Smooth muscle cell (in vitro differentiated cells): ENCODE data around the gene FCHSD2. TPM values are rescaled to one million over a fixed set of nuclear protein-coding genes. Genes with fewer than 3 reads are reported as not detected.

Source experiments
- DNase-seq: peaks from one replicate; lab custom pipeline; 2025; ENCODE audit not compliant: unreplicated experiment; lab: John Stamatoyannopoulos, UW
- H2AFZ ChIP-seq: fragments of 200-600 bp; sonication (generic); 2 replicates; pipeline ENCODE4 v1.6.0; 2016; ENCODE audit warnings: antibody characterized with exemption, low read depth, mild to moderate bottlenecking
- H3F3A ChIP-seq: fragments of 200-600 bp; sonication (generic); 2 replicates; pipeline ENCODE4 v1.6.0; 2017; ENCODE audit warnings: antibody characterized with exemption, low read depth
- H3K27ac ChIP-seq: fragments of 200-600 bp; sonication (generic); 2 replicates; pipeline ENCODE4 v1.5.1; 2016; ENCODE audit warnings: low read depth, mild to moderate bottlenecking
- H3K27me3 ChIP-seq: fragments of 200-600 bp; sonication (generic); 2 replicates; pipeline ENCODE4 v1.6.1; 2016; ENCODE audit warnings: low read depth, mild to moderate bottlenecking
- H3K36me3 ChIP-seq: fragments of 200-600 bp; sonication (generic); 2 replicates; pipeline ENCODE4 v1.5.1; 2016; ENCODE audit warnings: low read depth
- H3K4me1 ChIP-seq: fragments of 200-600 bp; sonication (generic); 2 replicates; pipeline ENCODE4 v1.5.1; 2016; ENCODE audit warnings: low read depth
- H3K4me2 ChIP-seq: fragments of 200-600 bp; sonication (generic); 2 replicates; pipeline ENCODE4 v1.6.0; 2016; ENCODE audit warnings: mild to moderate bottlenecking
- H3K4me3 ChIP-seq: fragments of 200-600 bp; sonication (generic); 2 replicates; pipeline ENCODE4 v1.5.1; 2016; ENCODE audit warnings: mild to moderate bottlenecking
- H3K79me2 ChIP-seq: fragments of 200-600 bp; sonication (generic); 2 replicates; pipeline ENCODE4 v1.6.0; 2016; ENCODE audit warnings: low read depth, mild to moderate bottlenecking
- H3K9ac ChIP-seq: fragments of 200-600 bp; sonication (generic); 2 replicates; pipeline ENCODE4 v1.6.0; 2016; ENCODE audit warnings: low read depth
- H3K9me3 ChIP-seq: fragments of 200-600 bp; sonication (generic); replicated peaks from 2 replicates; pipeline ENCODE4 v1.5.1; 2016; ENCODE audit warnings: low read depth
- H4K20me1 ChIP-seq: fragments of 200-600 bp; sonication (generic); 2 replicates; pipeline ENCODE4 v1.6.0; 2016; ENCODE audit warnings: low read depth
- WGBS: methylation state at CpG from one replicate; pipeline ENCODE4 v1.1.7; 2016; ENCODE audit warnings: low lambda C conversion rate; 5-methylcytosine and 5-hydroxymethylcytosine counted together
- polyA plus RNA-seq: library from polyadenylated mRNA; unstranded; fragments of >200 nt; fragmentation: Nextera tagmentation; extraction: Ambion mirVana; gene quantifications from 2 replicates; pipeline ENCODE4 v1.2.1, GENCODE V29; 2016
- total RNA-seq: library from RNA; depleted of rRNA; stranded (reverse); fragments of >200 nt; gene quantifications from 2 replicates; pipeline ENCODE4 v1.2.3, GENCODE V29; 2014
- TF ChIP-seq, protein P1 (sequence below): fragments of 200-600 bp; sonication (generic); IDR thresholded peaks from 2 replicates; pipeline ENCODE4 v1.5.1; 2017; ENCODE audit warnings: borderline replicate concordance, mild to moderate bottlenecking, antibody characterized with exemption; ENCODE audit not compliant: insufficient read depth, poor library complexity, severe bottlenecking

FCHSD2 gene
- total and polyA plus RNA-seq, 2 experiments from 2014 or later, result 14.6 to 24.3 TPM

DNA sequence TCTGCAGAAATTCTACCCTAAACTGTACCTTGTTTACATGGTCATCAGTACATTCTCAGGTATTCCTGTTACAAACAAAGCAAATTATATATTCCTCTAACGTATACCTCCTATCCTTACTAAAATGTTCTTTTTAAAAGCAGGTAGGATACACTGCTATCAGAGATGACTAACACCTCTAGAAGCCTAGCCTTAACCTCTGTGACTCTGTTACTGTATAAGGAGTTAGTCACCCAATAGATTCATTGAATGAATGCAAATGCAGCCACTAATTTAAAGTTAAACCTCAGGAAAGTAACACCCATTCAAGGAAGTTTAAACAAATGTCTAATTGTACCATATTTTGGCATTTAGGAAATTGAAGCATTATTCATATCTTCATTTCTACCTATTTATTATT is 82.2 kb downstream of the FCHSD2 start:
- TF ChIP-seq, protein P1, sequence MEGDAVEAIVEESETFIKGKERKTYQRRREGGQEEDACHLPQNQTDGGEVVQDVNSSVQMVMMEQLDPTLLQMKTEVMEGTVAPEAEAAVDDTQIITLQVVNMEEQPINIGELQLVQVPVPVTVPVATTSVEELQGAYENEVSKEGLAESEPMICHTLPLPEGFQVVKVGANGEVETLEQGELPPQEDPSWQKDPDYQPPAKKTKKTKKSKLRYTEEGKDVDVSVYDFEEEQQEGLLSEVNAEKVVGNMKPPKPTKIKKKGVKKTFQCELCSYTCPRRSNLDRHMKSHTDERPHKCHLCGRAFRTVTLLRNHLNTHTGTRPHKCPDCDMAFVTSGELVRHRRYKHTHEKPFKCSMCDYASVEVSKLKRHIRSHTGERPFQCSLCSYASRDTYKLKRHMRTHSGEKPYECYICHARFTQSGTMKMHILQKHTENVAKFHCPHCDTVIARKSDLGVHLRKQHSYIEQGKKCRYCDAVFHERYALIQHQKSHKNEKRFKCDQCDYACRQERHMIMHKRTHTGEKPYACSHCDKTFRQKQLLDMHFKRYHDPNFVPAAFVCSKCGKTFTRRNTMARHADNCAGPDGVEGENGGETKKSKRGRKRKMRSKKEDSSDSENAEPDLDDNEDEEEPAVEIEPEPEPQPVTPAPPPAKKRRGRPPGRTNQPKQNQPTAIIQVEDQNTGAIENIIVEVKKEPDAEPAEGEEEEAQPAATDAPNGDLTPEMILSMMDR, result no peak
- Histone ChIP-seq H3K27ac (no peak overlapping the region), H3K27me3 (no peaks in the 10 kb centered on the region), H3K4me3 (no peak overlapping the region), H3K4me1 (no peaks in the 10 kb centered on the region), H3K9me3 (no peaks in the 10 kb centered on the region), H4K20me1 (peaks cover 66% of the 10 kb centered on the region), H3F3A (no peaks in the 10 kb centered on the region), H2AFZ (no peak overlapping the region), H3K36me3 (no peaks in the 10 kb centered on the region), H3K79me2 (peaks cover 27% of the 10 kb centered on the region), H3K4me2 (no peak overlapping the region), H3K9ac (no peak overlapping the region)
- WGBS, result 86% methylated on average over 1 of the region's 1 CpG
- DNase-seq, result no peak

DNA sequence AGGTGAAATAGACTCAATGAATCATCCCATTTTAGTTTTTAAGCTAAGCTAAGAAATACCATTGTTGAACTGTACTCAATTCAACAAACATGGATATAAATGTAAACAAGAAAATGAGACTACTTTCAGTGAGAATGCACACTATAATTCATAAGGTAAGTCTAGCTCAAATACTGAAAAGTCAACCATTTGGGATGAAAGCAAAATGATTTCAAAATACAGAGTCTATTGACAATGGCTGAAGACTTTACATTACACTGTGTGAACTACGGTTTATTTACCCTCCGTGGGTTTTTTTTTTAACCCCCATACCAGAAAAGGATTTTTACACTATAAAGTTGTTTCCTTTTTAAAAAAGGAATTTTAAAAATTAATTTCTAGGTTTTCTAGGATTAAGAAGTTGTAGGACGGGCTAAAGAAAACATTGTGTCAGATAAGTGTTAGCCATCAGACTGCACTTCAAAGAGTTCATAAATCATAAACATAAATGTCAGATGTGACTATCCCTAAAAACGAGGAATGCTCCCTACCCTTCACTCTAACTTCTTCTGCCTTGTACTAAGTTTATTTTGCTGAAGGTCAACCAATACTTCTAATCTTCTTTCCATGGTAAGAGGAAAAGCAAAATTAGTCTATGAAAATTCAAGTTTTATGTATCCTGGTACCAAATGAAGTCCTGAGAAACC is 83.0 kb downstream of the FCHSD2 start:
- no peak for DNase-seq
- Histone ChIP-seq H4K20me1 (peaks cover 64% of the 10 kb centered on the region), H3K9ac (no peak overlapping the region), H2AFZ (no peak overlapping the region), H3K4me2 (no peak overlapping the region), H3K9me3 (no peaks in the 10 kb centered on the region), H3K27me3 (no peaks in the 10 kb centered on the region), H3K4me3 (no peak overlapping the region), H3K79me2 (peaks cover 19% of the 10 kb centered on the region), H3F3A (no peaks in the 10 kb centered on the region), H3K4me1 (no peaks in the 10 kb centered on the region), H3K27ac (no peak overlapping the region), H3K36me3 (no peaks in the 10 kb centered on the region)
- WGBS, result 85% methylated on average over 4 of the region's 4 CpGs
- TF ChIP-seq, protein P1, result no peak

DNA sequence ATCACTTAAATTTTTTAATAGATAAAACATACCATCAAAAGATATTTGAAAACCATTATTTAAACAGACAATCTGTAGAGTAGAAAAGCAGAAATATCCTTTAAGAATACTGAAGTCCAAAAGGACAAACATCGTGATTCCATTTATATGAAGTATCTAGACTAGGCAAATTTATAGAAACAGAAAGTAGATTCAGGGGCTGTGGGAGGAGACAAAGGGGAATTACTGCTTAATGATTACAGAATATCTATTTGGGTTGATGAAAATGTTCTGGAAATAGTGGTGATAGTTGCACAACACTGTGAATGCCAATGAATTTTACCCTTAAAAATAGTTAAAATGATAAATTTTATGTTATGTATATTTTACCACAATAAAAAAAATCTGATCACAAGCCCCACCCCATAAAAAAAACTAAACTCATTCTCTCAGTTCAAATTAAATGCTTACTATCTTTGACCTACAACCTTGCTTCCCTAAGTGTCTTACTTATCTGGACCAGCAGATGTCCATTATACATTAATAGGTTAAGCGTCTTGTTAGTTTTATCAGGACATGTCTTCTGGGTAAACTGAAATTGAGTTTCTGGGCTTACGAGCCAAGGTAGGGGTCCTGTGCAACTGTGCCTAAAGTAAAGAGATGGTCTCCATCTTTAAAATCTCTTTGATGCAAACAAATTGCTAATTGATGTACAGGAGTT is 86.3 kb downstream of the FCHSD2 start:
- no peak overlapping the region for H3K4me3 ChIP-seq
- no peak overlapping the region for H2AFZ ChIP-seq
- H3K9me3 ChIP-seq, result no peaks in the 10 kb centered on the region
- no peak overlapping the region for H3K9ac ChIP-seq
- no peak overlapping the region for H3K4me2 ChIP-seq
- DNase-seq, result no peak
- H3K27me3 ChIP-seq, result no peaks in the 10 kb centered on the region
- H3K79me2 ChIP-seq, result peaks cover 23% of the 10 kb centered on the region
- no peaks in the 10 kb centered on the region for H3K4me1 ChIP-seq
- H3F3A ChIP-seq, result no peaks in the 10 kb centered on the region
- WGBS, result 94% methylated on average over 3 of the region's 3 CpGs
- no peaks in the 10 kb centered on the region for H3K36me3 ChIP-seq
- peaks cover 52% of the 10 kb centered on the region for H4K20me1 ChIP-seq
- no peak overlapping the region for H3K27ac ChIP-seq
- TF ChIP-seq, protein P1, result no peak
